Gastroesophageal sphincter (tissue), 3 donors: ENCODE data around the gene CASQ1.

Experiments used
- EP300 ChIP-seq: sonication (generic); formaldehyde crosslinking; IDR thresholded peaks from one replicate; pipeline ENCODE4 v1.6.1; 2017; ENCODE audit warnings: antibody characterized with exemption, mild to moderate bottlenecking
- TF ChIP-seq, protein P1 (sequence below), 4 experiments: fragments of 200-600 bp in 2 of 4; fragments of 450-650 bp in 2 of 4; sonication (generic) in 1 of 4; IDR thresholded peaks; one replicate each; pipeline ENCODE4 v1.5.1; 2017 to 2019; ENCODE audit warnings: antibody characterized with exemption in 4 of 4, mild to moderate bottlenecking in 2 of 4, moderate library complexity in 2 of 4

GRCh38 chr1:160158534-160158933, 31.8 kb upstream of the CASQ1 start:
- TF ChIP-seq, protein P1, sequence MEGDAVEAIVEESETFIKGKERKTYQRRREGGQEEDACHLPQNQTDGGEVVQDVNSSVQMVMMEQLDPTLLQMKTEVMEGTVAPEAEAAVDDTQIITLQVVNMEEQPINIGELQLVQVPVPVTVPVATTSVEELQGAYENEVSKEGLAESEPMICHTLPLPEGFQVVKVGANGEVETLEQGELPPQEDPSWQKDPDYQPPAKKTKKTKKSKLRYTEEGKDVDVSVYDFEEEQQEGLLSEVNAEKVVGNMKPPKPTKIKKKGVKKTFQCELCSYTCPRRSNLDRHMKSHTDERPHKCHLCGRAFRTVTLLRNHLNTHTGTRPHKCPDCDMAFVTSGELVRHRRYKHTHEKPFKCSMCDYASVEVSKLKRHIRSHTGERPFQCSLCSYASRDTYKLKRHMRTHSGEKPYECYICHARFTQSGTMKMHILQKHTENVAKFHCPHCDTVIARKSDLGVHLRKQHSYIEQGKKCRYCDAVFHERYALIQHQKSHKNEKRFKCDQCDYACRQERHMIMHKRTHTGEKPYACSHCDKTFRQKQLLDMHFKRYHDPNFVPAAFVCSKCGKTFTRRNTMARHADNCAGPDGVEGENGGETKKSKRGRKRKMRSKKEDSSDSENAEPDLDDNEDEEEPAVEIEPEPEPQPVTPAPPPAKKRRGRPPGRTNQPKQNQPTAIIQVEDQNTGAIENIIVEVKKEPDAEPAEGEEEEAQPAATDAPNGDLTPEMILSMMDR (IDR thresholded peaks at IDR 0.05) = no peak
- TF ChIP-seq EP300 = no peak
